Non-pigmented ciliary epithelial cell (primary cell): ENCODE results near the gene DSCAM.

Experiments
- DNase-seq: peaks from one replicate; pipeline ENCODE4 v3.0.0-alpha.2; 2010; ENCODE audit warnings: low read depth

The DSCAM gene

GRCh38 chr21:40647706-40648105 is 199.3 kb downstream of the DSCAM start:
- DNase-seq = no peak

GRCh38 chr21:40646651-40647050 is 200.3 kb downstream of the DSCAM start:
- no peak for DNase-seq

- DNase-seq = no peak
Observed at GRCh38 chr21:40641042-40641441, 205.9 kb downstream of the DSCAM start.

GRCh38 chr21:40640266-40640789 is 206.6 kb downstream of the DSCAM start:
- DNase-seq = no peak

GRCh38 chr21:40639616-40640194 is 207.3 kb downstream of the DSCAM start:
- no peak for DNase-seq

- no peak for DNase-seq
Observed at GRCh38 chr21:40638466-40639251, 208.3 kb downstream of the DSCAM start.

- no peak for DNase-seq
Observed at GRCh38 chr21:40636026-40636425, 210.9 kb downstream of the DSCAM start.

- no peak for DNase-seq
Observed at GRCh38 chr21:40635391-40635790, 211.6 kb downstream of the DSCAM start.

- DNase-seq = no peak
Observed at GRCh38 chr21:40634141-40634540, 212.8 kb downstream of the DSCAM start.

GRCh38 chr21:40633048-40633447 is 213.9 kb downstream of the DSCAM start:
- DNase-seq = no peak

GRCh38 chr21:40631211-40631610 is 215.7 kb downstream of the DSCAM start:
- no peak for DNase-seq

- no peak for DNase-seq
Observed at GRCh38 chr21:40625991-40626390, 221.0 kb downstream of the DSCAM start.

- no peak for DNase-seq
Observed at GRCh38 chr21:40623528-40623927, 223.4 kb downstream of the DSCAM start.

- no peak for DNase-seq
Observed at GRCh38 chr21:40622531-40622930, 224.4 kb downstream of the DSCAM start.

GRCh38 chr21:40620386-40621145 is 226.4 kb downstream of the DSCAM start:
- no peak for DNase-seq

GRCh38 chr21:40618191-40618973 is 228.6 kb downstream of the DSCAM start:
- DNase-seq = no peak

- no peak for DNase-seq
Observed at GRCh38 chr21:40616377-40616704, 230.6 kb downstream of the DSCAM start.

GRCh38 chr21:40615505-40616376 is 231.2 kb downstream of the DSCAM start:
- DNase-seq = no peak

- DNase-seq = no peak
Observed at GRCh38 chr21:40613546-40614030, 233.4 kb downstream of the DSCAM start.

- DNase-seq = no peak
Observed at GRCh38 chr21:40610345-40610744, 236.6 kb downstream of the DSCAM start.

GRCh38 chr21:40606341-40606740 is 240.6 kb downstream of the DSCAM start:
- no peak for DNase-seq
